PC-3 (cell line): ENCODE measurements around the gene ID2. TPM values are rescaled to one million over a fixed set of nuclear protein-coding genes. Genes with fewer than 3 reads are reported as not detected.

Experiments
- ATAC-seq: fragments of 200-7000 bp; cut with Tn5 transposase; 2 replicates; pipeline ENCODE4 v1.9.1; 2020; ENCODE audit warnings: mild to moderate bottlenecking, moderate library complexity
- BruUV-seq: library from RNA; stranded (reverse); fragments of 400-500 nt; replicated peaks from 2 replicates; lab custom pipeline; 2021; lab: Mats Ljungman, UMichigan
- CTCF ChIA-PET: fragments of 300-600 bp; sonication (Branson Sonifier 250); formaldehyde crosslinking; loops from one replicate; lab custom pipeline; 2022; ENCODE audit warnings: antibody characterized with exemption; lab: Charles Lee
- POLR2A ChIA-PET: fragments of 300-600 bp; sonication (Branson Sonifier 250); formaldehyde crosslinking; loops from one replicate; lab custom pipeline; 2022; ENCODE audit warnings: antibody characterized with exemption; ENCODE audit not compliant: unreplicated experiment; lab: Charles Lee
- DNase-seq: peaks from one replicate; pipeline ENCODE4 v3.0.0-alpha.2; 2015
- H2AFZ ChIP-seq: fragments of 300-600 bp; sonication (generic); 2 replicates; pipeline ENCODE4 v1.6.0; 2016; ENCODE audit warnings: antibody characterized with exemption, low read length
- H3F3A ChIP-seq: fragments of 300-600 bp; sonication (generic); one replicate; pipeline ENCODE4 v1.6.0; 2017; ENCODE audit warnings: antibody characterized with exemption, low read length, control low read depth, mild to moderate bottlenecking; ENCODE audit not compliant: unreplicated experiment
- H3K27ac ChIP-seq: fragments of 300-600 bp; sonication (generic); 2 replicates; pipeline ENCODE4 v1.5.1; 2016; ENCODE audit warnings: mild to moderate bottlenecking, low read length
- H3K27me3 ChIP-seq: fragments of 300-600 bp; sonication (generic); 2 replicates; pipeline ENCODE4 v1.6.1; 2016; ENCODE audit warnings: low read length, mixed read lengths
- H3K36me3 ChIP-seq: fragments of 300-600 bp; sonication (generic); 2 replicates; pipeline ENCODE4 v1.6.1; 2016; ENCODE audit warnings: low read depth, mixed run types, low read length, mixed read lengths
- H3K4me1 ChIP-seq: fragments of 300-600 bp; sonication (generic); 2 replicates; pipeline ENCODE4 v1.5.1; 2016; ENCODE audit warnings: low read length; ENCODE audit not compliant: insufficient read depth
- H3K4me2 ChIP-seq: fragments of 300-600 bp; sonication (generic); 2 replicates; pipeline ENCODE4 v1.6.0; 2016; ENCODE audit warnings: low read length
- H3K4me3 ChIP-seq: fragments of 300-600 bp; sonication (generic); 2 replicates; pipeline ENCODE4 v1.5.1; 2016; ENCODE audit warnings: mild to moderate bottlenecking, low read length, mixed read lengths
- H3K79me2 ChIP-seq: fragments of 300-600 bp; sonication (generic); 2 replicates; pipeline ENCODE4 v1.6.1; 2017; ENCODE audit warnings: low read length, mixed read lengths
- H3K9ac ChIP-seq: fragments of 300-600 bp; sonication (generic); 2 replicates; pipeline ENCODE4 v1.6.0; 2016; ENCODE audit warnings: mild to moderate bottlenecking, low read length
- H3K9me2 ChIP-seq: fragments of 300-600 bp; sonication (generic); replicated peaks from 2 replicates; pipeline ENCODE4 v1.6.1; 2016; ENCODE audit warnings: mixed run types, low read length, mixed read lengths
- H3K9me3 ChIP-seq: fragments of 300-600 bp; sonication (generic); 2 replicates; pipeline ENCODE4 v1.6.1; 2016; ENCODE audit warnings: low read length, mixed read lengths
- H4K20me1 ChIP-seq: fragments of 300-600 bp; sonication (generic); 2 replicates; pipeline ENCODE4 v1.6.1; 2016; ENCODE audit warnings: low read length, mixed read lengths
- CTCF ChIP-seq: fragments of 300-600 bp; sonication (generic); conservative IDR thresholded peaks from 2 replicates; pipeline ENCODE4 v1.5.1; 2017; ENCODE audit warnings: antibody characterized with exemption, low read depth, mild to moderate bottlenecking, low read length
- EZH2 ChIP-seq: fragments of 300-600 bp; sonication (generic); IDR thresholded peaks from one replicate; pipeline ENCODE4 v1.6.1; 2017; ENCODE audit warnings: antibody characterized with exemption, mild to moderate bottlenecking, low read length; ENCODE audit not compliant: unreplicated experiment
- EZH2phosphoT487 ChIP-seq: fragments of 300-600 bp; sonication (generic); IDR thresholded peaks from 2 replicates; pipeline ENCODE4 v1.6.1; 2018; ENCODE audit warnings: mild to moderate bottlenecking, antibody characterized with exemption, low read length, borderline replicate concordance
- intact Hi-C: fragments of 100-400 bp; cut with micrococcal nuclease; formaldehyde crosslinking; loops from 2 replicates; pipeline ENCODE4 v1.9.0; 2023
- total RNA-seq: library from RNA; depleted of rRNA; stranded (reverse); fragments of >200 nt; gene quantifications from 2 replicates; pipeline ENCODE4 v1.2.3, GENCODE V29; 2014

The ID2 gene
- total RNA-seq, 1 experiment from 2014 or later: 92.1 TPM

- Histone ChIP-seq H3K4me3 (no peak overlapping the region), H3K36me3 (no peaks in the 10 kb centered on the region), H3F3A (no peaks in the 10 kb centered on the region), H3K4me1 (no peaks in the 10 kb centered on the region), H4K20me1 (no peaks in the 10 kb centered on the region), H3K9me2 (no peaks in the 10 kb centered on the region), H3K27ac (no peak overlapping the region), H3K9me3 (no peaks in the 10 kb centered on the region), H3K4me2 (no peak overlapping the region), H3K9ac (no peak overlapping the region), H3K79me2 (no peaks in the 10 kb centered on the region), H3K27me3 (no peaks in the 10 kb centered on the region), H2AFZ (no peak overlapping the region)
- DNase-seq (no peak), ATAC-seq (no peak)
- intact Hi-C loops: no loop called here
- no peak for TF ChIP-seq EZH2
- TF ChIP-seq CTCF: no peak
- TF ChIP-seq EZH2phosphoT487: no peak
- no TSS peak for BruUV-seq
- ChIA-PET POLR2A (no interaction called here), CTCF (no interaction called here)
These were observed 27.8 kb downstream of the ID2 start for GRCh38 chr2:8709611-8710010.

GRCh38 chr2:8710951-8711350 is 29.1 kb downstream of the ID2 start:
- ChIA-PET CTCF (no interaction called here), POLR2A (no interaction called here)
- Histone ChIP-seq H3K4me1 (no peaks in the 10 kb centered on the region), H3K27ac (no peak overlapping the region), H3K4me3 (no peak overlapping the region), H4K20me1 (no peaks in the 10 kb centered on the region), H3K4me2 (no peak overlapping the region), H3K27me3 (no peaks in the 10 kb centered on the region), H3K9ac (no peak overlapping the region), H2AFZ (no peak overlapping the region), H3K9me3 (no peaks in the 10 kb centered on the region), H3K79me2 (no peaks in the 10 kb centered on the region), H3K9me2 (no peaks in the 10 kb centered on the region), H3K36me3 (no peaks in the 10 kb centered on the region), H3F3A (no peaks in the 10 kb centered on the region)
- TF ChIP-seq EZH2phosphoT487 (no peak), CTCF (no peak), EZH2 (no peak)
- no TSS peak for BruUV-seq
- intact Hi-C loops: no loop called here
- no peak for ATAC-seq
- DNase-seq: no peak

- Histone ChIP-seq H2AFZ (no peak overlapping the region), H3K9me3 (no peaks in the 10 kb centered on the region), H3K9ac (no peak overlapping the region), H3K27me3 (no peaks in the 10 kb centered on the region), H3K79me2 (no peaks in the 10 kb centered on the region), H3F3A (no peaks in the 10 kb centered on the region), H3K9me2 (no peaks in the 10 kb centered on the region), H3K4me2 (no peak overlapping the region), H3K4me3 (no peak overlapping the region), H3K4me1 (no peaks in the 10 kb centered on the region), H3K36me3 (no peaks in the 10 kb centered on the region), H4K20me1 (no peaks in the 10 kb centered on the region), H3K27ac (no peak overlapping the region)
- intact Hi-C loops: no loop called here
- CTCF ChIA-PET: no interaction called here
- no TSS peak for BruUV-seq
- no peak for TF ChIP-seq EZH2phosphoT487
- TF ChIP-seq CTCF: no peak
- no peak for TF ChIP-seq EZH2
- POLR2A ChIA-PET: no interaction called here
- no peak for DNase-seq
- no peak for ATAC-seq
These were observed 32.4 kb downstream of the ID2 start for GRCh38 chr2:8714283-8714682.
